ENCODE measurements around the gene KMT5C. TPM values are rescaled to one million over a fixed set of nuclear protein-coding genes. Genes with fewer than 3 reads are reported as not detected.

The KMT5C gene
- total RNA-seq (2014; rRNA removed; shearing (Covaris generic)) (8.1 and 8.6 TPM in 2 replicates), polyA plus RNA-seq (2016; fragmentation: Nextera tagmentation; extraction: Ambion mirVana) (1.9 and 2.7 TPM in 2 replicates)

DNA sequence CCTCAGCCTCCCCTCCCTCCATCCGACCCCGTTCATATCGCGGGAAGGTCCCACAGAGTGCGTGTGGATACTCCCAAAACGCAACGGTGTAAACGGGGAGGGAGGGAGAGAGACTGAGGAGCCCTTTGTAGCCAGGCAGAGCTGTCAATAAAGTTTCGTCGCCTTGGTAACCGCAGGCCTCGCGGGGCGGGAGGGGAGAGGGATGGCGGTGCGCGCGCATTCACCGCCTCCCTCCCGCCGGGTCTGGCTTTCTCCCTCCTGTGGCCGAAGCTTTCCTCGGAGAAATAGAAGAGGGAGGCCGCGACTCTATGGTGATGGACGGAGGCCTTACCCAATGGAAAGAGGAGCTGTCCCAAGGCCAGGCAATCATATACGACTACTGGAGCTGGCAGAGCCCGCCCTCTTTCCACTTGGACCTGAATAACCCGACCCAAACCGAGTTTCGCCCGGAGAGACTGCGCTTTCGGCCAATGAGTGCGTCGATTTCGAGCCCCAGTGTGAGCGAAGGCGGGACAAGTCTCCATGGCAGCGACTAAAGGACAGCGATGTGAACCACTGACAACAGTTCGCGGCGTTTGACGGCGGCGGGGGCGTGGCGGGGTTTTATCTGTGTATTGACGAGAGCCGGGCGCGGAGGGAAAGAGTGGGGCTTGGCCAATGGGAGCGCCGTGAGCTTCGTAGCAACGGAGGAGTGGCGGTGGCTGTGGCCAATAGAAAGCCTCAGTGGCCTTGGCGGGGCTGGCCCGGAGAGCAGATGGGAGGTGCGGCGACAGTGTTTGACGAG lies at the start of gene KMT5C:
KMT5C (plus strand) TSS at position 772 of the 784 bp plus-strand sequence. CDS start 2,061 bp downstream, outside the sequence.
- Histone ChIP-seq H3K9me2 (ENCODE audit: insufficient read depth) (no peaks in the 10 kb centered on the region), H3K36me3 (ENCODE audit: low read depth) (no peaks in the 10 kb centered on the region), H3K9ac (peak within 1 kb of the TSS; percentile 93), H3K27me3 (replicated peaks; ENCODE audit: insufficient read depth) (no peaks in the 10 kb centered on the region; the same call in 1 of the 2 replicates), H4K20me1 (ENCODE audit: insufficient read depth) (no peaks in the 10 kb centered on the region), H3K9me3 (ENCODE audit: low read depth) (no peaks in the 10 kb centered on the region), H3F3A (ENCODE audit: insufficient read depth) (no peaks in the 10 kb centered on the region), H3K79me2 (ENCODE audit: insufficient read depth) (peaks cover 8% of the 10 kb centered on the region; the same call in 1 of the 2 replicates), H3K4me3 (peak within 1 kb of the TSS; percentile 77), H2AFZ (peak within 1 kb of the TSS; percentile 88), H3K27ac (peak within 1 kb of the TSS; percentile 95), H3K4me2 (ENCODE audit: unreplicated experiment) (peak within 1 kb of the TSS; percentile 97), H3K4me1 (ENCODE audit: insufficient read depth) (no peaks in the 10 kb centered on the region)
- peak; percentile 100 for DNase-seq
- 1% methylated on average over 56 to 63 of the region's 63 CpGs for WGBS, 2 experiments (ENCODE audit: low coverage in 1 of 2, low lambda C conversion rate in 2 of 2, missing lambda C conversion rate in 2 of 2)
- TF ChIP-seq EZH2phosphoT487 (IDR thresholded peaks at IDR 0.05; ENCODE audit: insufficient read depth, low read depth), result no peak
- TF ChIP-seq EZH2 (IDR thresholded peaks at IDR 0.05; ENCODE audit: insufficient read depth, poor library complexity, severe bottlenecking), result no peak
- in situ Hi-C loops (cut with MboI), result no loop called here

DNA sequence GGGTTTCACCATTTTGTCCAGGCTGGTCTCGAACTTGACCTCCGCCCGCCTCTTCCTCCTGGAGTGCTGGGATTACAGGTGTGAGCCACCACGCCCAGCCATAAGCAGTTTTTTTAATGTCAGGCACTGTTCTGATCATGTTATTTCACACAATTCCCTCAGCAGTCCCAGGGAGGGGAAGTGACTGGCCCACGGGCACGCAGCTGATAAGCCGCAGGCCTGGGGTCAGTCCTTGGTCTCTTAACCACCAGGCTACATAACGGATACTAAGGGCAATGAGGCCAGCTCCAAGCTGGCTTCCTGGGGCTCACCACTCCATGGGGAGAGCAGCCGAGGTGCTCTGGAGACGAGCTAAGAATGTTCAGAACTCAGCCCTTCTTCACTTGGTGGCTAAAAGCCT lies 42.4 kb upstream of the KMT5C start:
- no peaks in the 10 kb centered on the region for H4K20me1 ChIP-seq (ENCODE audit: insufficient read depth)
- in situ Hi-C loops (cut with MboI), result no loop called here

DNA sequence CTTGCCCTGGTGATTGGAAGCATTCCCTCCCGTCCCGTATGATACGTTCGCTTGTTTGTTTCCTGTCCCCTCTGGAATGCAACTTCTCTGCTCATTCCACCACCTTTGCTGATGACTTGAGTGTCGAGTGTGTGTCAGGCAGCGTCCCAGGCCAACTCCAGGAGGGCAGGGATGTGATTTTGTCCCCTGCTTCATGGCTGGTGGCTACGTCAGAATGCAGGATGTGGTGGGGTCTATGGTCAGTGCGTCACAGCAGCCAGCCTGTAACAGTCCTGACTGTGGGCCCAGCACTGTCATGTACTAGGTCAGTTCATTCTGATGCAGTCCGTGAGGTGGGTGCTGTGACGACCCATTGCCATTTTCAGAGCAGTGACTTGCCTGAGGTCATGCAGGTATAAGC lies 39.7 kb upstream of the KMT5C start:
- H3K27me3 ChIP-seq (replicated peaks; ENCODE audit: insufficient read depth), result no peaks in the 10 kb centered on the region
- H3K9me3 ChIP-seq (ENCODE audit: low read depth), result no peaks in the 10 kb centered on the region
- WGBS, 2 experiments (ENCODE audit: low coverage in 1 of 2, low lambda C conversion rate in 2 of 2, missing lambda C conversion rate in 2 of 2), result 79 to 83% methylated on average over 10 of the region's 10 CpGs
- in situ Hi-C loops (cut with MboI), result no loop called here
- H3K79me2 ChIP-seq (ENCODE audit: insufficient read depth), result no peaks in the 10 kb centered on the region
- H3K27ac ChIP-seq, result no peak overlapping the region
- no peaks in the 10 kb centered on the region for H4K20me1 ChIP-seq (ENCODE audit: insufficient read depth)
- H2AFZ ChIP-seq, result no peak overlapping the region
- H3K9ac ChIP-seq, result no peak overlapping the region
- H3K4me1 ChIP-seq (ENCODE audit: insufficient read depth), result no peaks in the 10 kb centered on the region
- no peaks in the 10 kb centered on the region for H3F3A ChIP-seq (ENCODE audit: insufficient read depth)
- H3K9me2 ChIP-seq (ENCODE audit: insufficient read depth), result no peaks in the 10 kb centered on the region
- H3K36me3 ChIP-seq (ENCODE audit: low read depth), result no peaks in the 10 kb centered on the region
- H3K4me3 ChIP-seq, result no peak overlapping the region
- H3K4me2 ChIP-seq (ENCODE audit: unreplicated experiment), result no peak overlapping the region
- TF ChIP-seq EZH2 (IDR thresholded peaks at IDR 0.05; ENCODE audit: insufficient read depth, poor library complexity, severe bottlenecking), result no peak
- TF ChIP-seq EZH2phosphoT487 (IDR thresholded peaks at IDR 0.05; ENCODE audit: insufficient read depth, low read depth), result no peak
- no peak for DNase-seq

More for the DNA sequence above, 42.4 kb upstream of the KMT5C start:
- Histone ChIP-seq H3K79me2 (ENCODE audit: insufficient read depth) (no peaks in the 10 kb centered on the region), H3K9ac (no peak overlapping the region), H3K9me3 (ENCODE audit: low read depth) (no peaks in the 10 kb centered on the region), H2AFZ (no peak overlapping the region), H3K27ac (no peak overlapping the region), H3K36me3 (ENCODE audit: low read depth) (no peaks in the 10 kb centered on the region), H3F3A (ENCODE audit: insufficient read depth) (no peaks in the 10 kb centered on the region), H3K27me3 (replicated peaks; ENCODE audit: insufficient read depth) (no peaks in the 10 kb centered on the region), H3K4me2 (ENCODE audit: unreplicated experiment) (no peak overlapping the region), H3K9me2 (ENCODE audit: insufficient read depth) (no peaks in the 10 kb centered on the region), H3K4me1 (ENCODE audit: insufficient read depth) (no peaks in the 10 kb centered on the region), H3K4me3 (no peak overlapping the region)
- no peak for DNase-seq
- TF ChIP-seq EZH2phosphoT487 (IDR thresholded peaks at IDR 0.05; ENCODE audit: insufficient read depth, low read depth) (no peak), EZH2 (IDR thresholded peaks at IDR 0.05; ENCODE audit: insufficient read depth, poor library complexity, severe bottlenecking) (no peak)
- WGBS, 2 experiments (ENCODE audit: low coverage in 1 of 2, low lambda C conversion rate in 2 of 2, missing lambda C conversion rate in 2 of 2), result 95% methylated on average over 10 of the region's 10 CpGs

DNA sequence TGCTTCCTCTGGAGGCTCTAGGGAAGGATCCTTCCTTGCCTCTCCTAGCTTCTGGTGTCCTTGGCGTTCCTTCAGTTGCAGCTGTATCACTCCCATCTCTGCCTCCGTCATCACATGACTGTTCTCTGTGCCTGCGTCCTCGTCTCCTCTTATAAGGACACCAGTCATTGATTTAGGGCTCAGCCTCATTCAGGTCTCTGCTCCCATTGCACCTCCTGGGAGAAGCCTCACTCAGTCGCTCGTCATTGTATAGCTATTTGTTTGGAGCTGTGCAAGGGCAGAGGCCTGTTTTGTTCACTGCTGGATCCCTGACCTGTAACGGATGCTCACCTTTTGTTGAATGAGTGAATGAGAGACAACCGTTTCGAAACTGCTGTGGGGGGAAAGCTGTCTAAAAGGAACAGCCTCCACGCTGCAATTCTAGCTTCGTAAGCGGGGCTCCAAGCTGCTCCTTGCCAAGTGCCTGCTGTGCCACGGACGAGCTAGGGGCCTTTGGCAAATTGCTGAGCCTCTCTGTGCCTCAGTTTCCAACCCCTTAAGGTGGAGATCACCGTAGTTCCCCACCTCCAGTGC lies 38.7 kb upstream of the KMT5C start:
- Histone ChIP-seq H3K9ac (no peak overlapping the region), H3K36me3 (ENCODE audit: low read depth) (no peaks in the 10 kb centered on the region), H3K27ac (no peak overlapping the region), H2AFZ (peak overlapping the region; percentile 95), H3K4me1 (ENCODE audit: insufficient read depth) (no peaks in the 10 kb centered on the region), H3K9me3 (ENCODE audit: low read depth) (no peaks in the 10 kb centered on the region), H3K79me2 (ENCODE audit: insufficient read depth) (no peaks in the 10 kb centered on the region), H3K27me3 (replicated peaks; ENCODE audit: insufficient read depth) (no peaks in the 10 kb centered on the region), H3K4me3 (no peak overlapping the region), H3K4me2 (ENCODE audit: unreplicated experiment) (no peak overlapping the region), H4K20me1 (ENCODE audit: insufficient read depth) (no peaks in the 10 kb centered on the region), H3F3A (ENCODE audit: insufficient read depth) (no peaks in the 10 kb centered on the region), H3K9me2 (ENCODE audit: insufficient read depth) (no peaks in the 10 kb centered on the region)
- TF ChIP-seq EZH2phosphoT487 (IDR thresholded peaks at IDR 0.05; ENCODE audit: insufficient read depth, low read depth) (no peak), EZH2 (IDR thresholded peaks at IDR 0.05; ENCODE audit: insufficient read depth, poor library complexity, severe bottlenecking) (no peak)
- no peak for DNase-seq
- in situ Hi-C loops (cut with MboI), result no loop called here
- 58% methylated on average over 15 of the region's 15 CpGs for WGBS, 2 experiments (ENCODE audit: low coverage in 1 of 2, low lambda C conversion rate in 2 of 2, missing lambda C conversion rate in 2 of 2)

Data from GM23248 (cell line).